HCT116 (cell line): ENCODE data around the gene RNASEL. TPM values are rescaled to one million over a fixed set of nuclear protein-coding genes. Genes with fewer than 3 reads are reported as not detected.

Experiments used
- ATAC-seq: fragments of 200-7000 bp; cut with Tn5 transposase; 2 replicates; pipeline ENCODE4 v1.9.1; 2020; ENCODE audit warnings: mild to moderate bottlenecking, moderate library complexity
- BruUV-seq: library from RNA; stranded (reverse); fragments of 400-500 nt; replicated peaks from 2 replicates; lab custom pipeline; 2021; lab: Mats Ljungman, UMichigan
- CTCF ChIA-PET: fragments of 300-600 bp; sonication (Branson Sonifier 250); formaldehyde crosslinking; loops from one replicate; lab custom pipeline; 2021; ENCODE audit warnings: antibody characterized with exemption; lab: Charles Lee
- POLR2A ChIA-PET: fragments of 300-600, 350-600 bp; sonication (Branson Sonifier 250); formaldehyde crosslinking; loops from one replicate; lab custom pipeline; 2021; ENCODE audit warnings: antibody characterized with exemption; lab: Charles Lee
- RAD21 ChIA-PET, 2 experiments: fragments of 300-600 bp; sonication (Branson Sonifier 250); formaldehyde crosslinking; loops; one replicate each; lab custom pipeline; 2023; ENCODE audit warnings: low total read pairs in 2 of 2; ENCODE audit not compliant: uncharacterized antibody in 2 of 2, unreplicated experiment in 2 of 2, low non-redundant PET in 1 of 2; lab: Charles Lee
- DNase-seq: peaks from one replicate; pipeline ENCODE4 v3.0.0-alpha.2; 2010; ENCODE audit warnings: low read depth, low spot score
- H2AFZ ChIP-seq: fragments of 200-600 bp; shearing (Covaris generic), sonication (generic); 2 replicates; pipeline ENCODE4 v1.6.1; 2017; ENCODE audit warnings: low read depth, mixed run types, mixed read lengths, antibody characterized with exemption, low read length; ENCODE audit not compliant: poor library complexity, severe bottlenecking
- H3K27ac ChIP-seq: 2 replicates; pipeline ENCODE4 v1.5.1; 2012; ENCODE audit warnings: low read depth, low read length
- H3K27me3 ChIP-seq: fragments of 200-600 bp; sonication (generic); 2 replicates; pipeline ENCODE4 v1.6.1; 2016; ENCODE audit warnings: mixed run types, low read length, mixed read lengths; ENCODE audit not compliant: insufficient read depth
- H3K36me3 ChIP-seq, 2 experiments: fragments of 200-500 bp in 1 of 2; fragments of 200-600 bp in 1 of 2; sonication (Bioruptor generic) in 1 of 2; sonication (generic) in 1 of 2; 2 replicates each; pipeline versions ENCODE4 v1.5.1 to v1.6.1; 2014 to 2016; ENCODE audit warnings: low read length in 2 of 2, inconsistent platforms in 1 of 2, mixed read lengths in 1 of 2, mixed run types in 1 of 2; ENCODE audit not compliant: insufficient read depth in 2 of 2, control insufficient read depth in 1 of 2
- H3K4me1 ChIP-seq, 2 experiments: fragments of 200-600 bp in 1 of 2; sonication (generic) in 1 of 2; 2 replicates each; pipeline versions ENCODE4 v1.5.1 to v1.6.1; 2012 to 2017; ENCODE audit warnings: low read length in 2 of 2, inconsistent platforms in 1 of 2, mild to moderate bottlenecking in 1 of 2, mixed read lengths in 1 of 2, mixed run types in 1 of 2, moderate library complexity in 1 of 2; ENCODE audit not compliant: insufficient read depth in 2 of 2, control insufficient read depth in 1 of 2
- H3K4me2 ChIP-seq: fragments of 200-600 bp; sonication (generic); 2 replicates; pipeline ENCODE4 v1.6.1; 2017; ENCODE audit warnings: mixed run types, low read length, mixed read lengths
- H3K4me3 ChIP-seq, 2 experiments: fragments of 200-600 bp in 1 of 2; sonication (generic) in 1 of 2; replicated peaks in 1 of 2; 2 replicates each; pipeline ENCODE4 v1.5.1; 2011 to 2016; ENCODE audit warnings: low read length in 2 of 2, control low read depth in 1 of 2, low read depth in 1 of 2, mild to moderate bottlenecking in 1 of 2, mixed read lengths in 1 of 2, mixed run types in 1 of 2
- H3K79me2 ChIP-seq: fragments of 200-600 bp; sonication (generic); 2 replicates; pipeline ENCODE4 v1.6.1; 2017; ENCODE audit warnings: mild to moderate bottlenecking, mixed run types, low read length, moderate library complexity, mixed read lengths; ENCODE audit not compliant: insufficient read depth
- H3K9ac ChIP-seq: fragments of 200-600 bp; sonication (generic); 2 replicates; pipeline ENCODE4 v1.6.1; 2016; ENCODE audit warnings: low read length, mixed read lengths
- H3K9me2 ChIP-seq: fragments of 200-600 bp; sonication (generic), shearing (Covaris generic); 2 replicates; pipeline ENCODE4 v1.6.1; 2017; ENCODE audit warnings: mixed run types, mild to moderate bottlenecking, moderate library complexity; ENCODE audit not compliant: insufficient read depth
- H3K9me3 ChIP-seq, 2 experiments: fragments of 200-500 bp in 1 of 2; fragments of 200-600 bp in 1 of 2; sonication (Bioruptor generic) in 1 of 2; sonication (generic) in 1 of 2; 2 replicates each; pipeline ENCODE4 v1.6.1; 2014 to 2017; ENCODE audit warnings: low read length in 2 of 2, mixed read lengths in 2 of 2, inconsistent platforms in 1 of 2, low read depth in 1 of 2, mild to moderate bottlenecking in 1 of 2, mixed run types in 1 of 2, moderate library complexity in 1 of 2; ENCODE audit not compliant: control insufficient read depth in 1 of 2, insufficient read depth in 1 of 2
- H4K20me1 ChIP-seq: fragments of 200-600 bp; sonication (generic), shearing (Covaris generic); 2 replicates; pipeline ENCODE4 v1.6.1; 2017; ENCODE audit warnings: mixed run types, mild to moderate bottlenecking, moderate library complexity; ENCODE audit not compliant: insufficient read depth
- EGR1 ChIP-seq: IDR thresholded peaks from 2 replicates; pipeline ENCODE4 v1.6.1; 2012; ENCODE audit warnings: low read depth
- ELF1 ChIP-seq: IDR thresholded peaks from 2 replicates; pipeline ENCODE4 v1.6.1; 2012; ENCODE audit warnings: low read depth, borderline replicate concordance
- EZH2 ChIP-seq: fragments of 200-600 bp; sonication (generic); IDR thresholded peaks from 2 replicates; pipeline ENCODE4 v1.6.1; 2017; ENCODE audit warnings: antibody characterized with exemption, mixed run types
- FOSL1 ChIP-seq: IDR thresholded peaks from 2 replicates; pipeline ENCODE4 v1.6.1; 2012; ENCODE audit warnings: low read depth
- JUND ChIP-seq: IDR thresholded peaks from 2 replicates; pipeline ENCODE4 v1.6.1; 2012
- POLR2A ChIP-seq: IDR thresholded peaks from 2 replicates; pipeline ENCODE4 v1.7.0; 2011; ENCODE audit warnings: borderline replicate concordance; ENCODE audit not compliant: insufficient read depth, insufficient read length; ENCODE audit errors: extremely low read depth
- RAD21 ChIP-seq: IDR thresholded peaks from 2 replicates; pipeline ENCODE4 v1.6.1; 2012; ENCODE audit warnings: low read depth, mild to moderate bottlenecking
- SIN3A ChIP-seq: IDR thresholded peaks from 2 replicates; pipeline ENCODE4 v1.6.1; 2012; ENCODE audit warnings: low read depth
- SP1 ChIP-seq: IDR thresholded peaks from 2 replicates; pipeline ENCODE4 v1.6.1; 2012; ENCODE audit warnings: low read depth
- SRF ChIP-seq: IDR thresholded peaks from 2 replicates; pipeline ENCODE4 v1.6.1; 2012; ENCODE audit warnings: low read depth
- TCF7L2 ChIP-seq: IDR thresholded peaks from 2 replicates; pipeline ENCODE4 v1.7.0; 2011; ENCODE audit warnings: borderline replicate concordance, inconsistent platforms; ENCODE audit not compliant: insufficient read depth, insufficient read length; ENCODE audit errors: extremely low read depth
- ZFX ChIP-seq: fragments of 450-650 bp; IDR thresholded peaks from 2 replicates; pipeline ENCODE4 v1.6.1; 2017
- ZNF274 ChIP-seq: fragments of 200-500 bp; sonication (Bioruptor generic); IDR thresholded peaks from 2 replicates; pipeline ENCODE4 v1.6.1; 2014; ENCODE audit warnings: mild to moderate bottlenecking, low read depth, low read length, inconsistent platforms
- intact Hi-C: fragments of 100-400 bp; cut with micrococcal nuclease; formaldehyde crosslinking; loops from 2 replicates; pipeline ENCODE4 v1.10.0; 2022
- total RNA-seq: library from RNA; stranded (reverse); gene quantifications from one replicate; pipeline ENCODE4 v1.2.1, GENCODE V29; 2021; ENCODE audit not compliant: unreplicated experiment
- TF ChIP-seq, protein P1 (sequence below), 3 experiments: fragments of 200-600 bp in 1 of 3; sonication (generic) in 1 of 3; IDR thresholded peaks in 2 of 3; conservative IDR thresholded peaks in 1 of 3; 2 replicates each; pipeline ENCODE4 v1.5.1; 2012 to 2017; ENCODE audit warnings: low read depth in 2 of 3, low read length in 2 of 3, antibody characterized with exemption in 1 of 3, borderline replicate concordance in 1 of 3, control low read depth in 1 of 3, mild to moderate bottlenecking in 1 of 3, mixed read lengths in 1 of 3, mixed run types in 1 of 3, moderate library complexity in 1 of 3; ENCODE audit not compliant: insufficient read depth in 1 of 3
- TF ChIP-seq, protein P2 (sequence below): IDR thresholded peaks from 2 replicates; pipeline ENCODE4 v1.6.1; 2012; ENCODE audit warnings: low read depth
- TF ChIP-seq, protein P3 (sequence below): IDR thresholded peaks from 2 replicates; pipeline ENCODE4 v1.6.1; 2012
- TF ChIP-seq, protein P4 (sequence below): IDR thresholded peaks from 2 replicates; pipeline ENCODE4 v1.6.1; 2012

Gene RNASEL
- total RNA-seq, 1 experiment from 2014 or later: 2.9 TPM

DNA sequence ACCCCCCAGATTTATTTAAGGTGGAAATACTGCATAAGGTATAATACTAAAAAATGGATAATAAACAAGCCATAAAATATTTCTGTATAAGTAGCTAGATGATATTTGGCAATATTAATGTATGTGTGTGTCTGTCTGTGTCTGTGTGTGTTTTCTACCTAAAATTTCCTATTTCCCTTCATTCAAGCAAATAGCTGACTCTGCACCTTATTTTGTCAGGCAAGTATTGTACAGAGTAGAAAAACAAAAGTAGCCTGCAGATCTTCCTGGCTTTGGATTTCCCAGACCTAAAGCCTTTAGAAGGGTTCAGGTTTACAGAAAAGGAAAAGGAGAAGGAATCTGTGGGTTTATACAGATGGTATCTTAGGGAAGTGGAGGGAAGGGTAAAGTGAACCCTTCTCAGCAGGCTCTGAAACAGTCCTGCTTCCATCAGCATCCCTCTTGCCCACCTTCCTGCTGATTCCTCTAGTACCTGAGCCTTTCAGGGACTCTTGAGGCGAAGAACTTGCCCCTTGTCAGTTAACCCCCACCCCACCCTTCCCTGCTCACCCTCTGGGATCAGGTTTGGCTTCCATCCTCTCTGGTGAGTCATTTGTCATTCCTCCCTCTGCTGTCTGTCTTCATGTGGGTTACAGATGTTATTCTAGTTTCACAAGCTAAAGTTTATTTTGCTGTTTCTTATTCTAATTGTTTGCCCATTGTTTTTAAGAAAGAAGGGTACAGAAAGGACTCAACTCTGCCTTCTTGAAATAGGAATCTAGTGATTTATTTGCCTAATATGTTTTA is 36.9 kb upstream of the RNASEL start:
- no TSS peak for BruUV-seq
- ATAC-seq: no peak
- Histone ChIP-seq H3K9me3 (no peaks in the 10 kb centered on the region; a peak in 1 of 4 replicates), H3K79me2 (no peaks in the 10 kb centered on the region), H3K36me3 (no peaks in the 10 kb centered on the region), H4K20me1 (no peaks in the 10 kb centered on the region), H3K27me3 (no peaks in the 10 kb centered on the region), H2AFZ (no peak overlapping the region), H3K4me2 (no peak overlapping the region), H3K9ac (no peak overlapping the region), H3K4me3 (no peak overlapping the region), H3K9me2 (no peaks in the 10 kb centered on the region), H3K27ac (no peak overlapping the region), H3K4me1 (peaks cover 4 to 15% of the 10 kb centered on the region in 2 experiments; a peak in 3 of 4 replicates)
- ChIA-PET POLR2A (interaction anchor here (1.2 kb wide), 1 partner anchor 22 kb away, joined by 5 read pairs; the partner anchor contains the start of gene RGS16), CTCF (no interaction called here), RAD21 (no interaction called here)
- TF ChIP-seq JUND (peak; percentile 26; the same call in 1 of the 2 replicates), POLR2A (no peak), EZH2 (no peak), RAD21 (no peak), SIN3A (no peak), ZNF274 (no peak), ELF1 (no peak), SRF (no peak), ZFX (no peak), TCF7L2 (no peak), EGR1 (no peak), SP1 (no peak), FOSL1 (peak; percentile 25; the same call in 1 of the 2 replicates)
- TF ChIP-seq, protein P1, sequence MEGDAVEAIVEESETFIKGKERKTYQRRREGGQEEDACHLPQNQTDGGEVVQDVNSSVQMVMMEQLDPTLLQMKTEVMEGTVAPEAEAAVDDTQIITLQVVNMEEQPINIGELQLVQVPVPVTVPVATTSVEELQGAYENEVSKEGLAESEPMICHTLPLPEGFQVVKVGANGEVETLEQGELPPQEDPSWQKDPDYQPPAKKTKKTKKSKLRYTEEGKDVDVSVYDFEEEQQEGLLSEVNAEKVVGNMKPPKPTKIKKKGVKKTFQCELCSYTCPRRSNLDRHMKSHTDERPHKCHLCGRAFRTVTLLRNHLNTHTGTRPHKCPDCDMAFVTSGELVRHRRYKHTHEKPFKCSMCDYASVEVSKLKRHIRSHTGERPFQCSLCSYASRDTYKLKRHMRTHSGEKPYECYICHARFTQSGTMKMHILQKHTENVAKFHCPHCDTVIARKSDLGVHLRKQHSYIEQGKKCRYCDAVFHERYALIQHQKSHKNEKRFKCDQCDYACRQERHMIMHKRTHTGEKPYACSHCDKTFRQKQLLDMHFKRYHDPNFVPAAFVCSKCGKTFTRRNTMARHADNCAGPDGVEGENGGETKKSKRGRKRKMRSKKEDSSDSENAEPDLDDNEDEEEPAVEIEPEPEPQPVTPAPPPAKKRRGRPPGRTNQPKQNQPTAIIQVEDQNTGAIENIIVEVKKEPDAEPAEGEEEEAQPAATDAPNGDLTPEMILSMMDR (IDR thresholded peaks at IDR 0.05 in 2 of 3, conservative IDR thresholded peaks at IDR 0.05 in 1 of 3; ENCODE audit: borderline replicate concordance in 1 of 3, insufficient read depth in 1 of 3, low read depth in 2 of 3, low read length in 2 of 3): no peak
- TF ChIP-seq, protein P2, sequence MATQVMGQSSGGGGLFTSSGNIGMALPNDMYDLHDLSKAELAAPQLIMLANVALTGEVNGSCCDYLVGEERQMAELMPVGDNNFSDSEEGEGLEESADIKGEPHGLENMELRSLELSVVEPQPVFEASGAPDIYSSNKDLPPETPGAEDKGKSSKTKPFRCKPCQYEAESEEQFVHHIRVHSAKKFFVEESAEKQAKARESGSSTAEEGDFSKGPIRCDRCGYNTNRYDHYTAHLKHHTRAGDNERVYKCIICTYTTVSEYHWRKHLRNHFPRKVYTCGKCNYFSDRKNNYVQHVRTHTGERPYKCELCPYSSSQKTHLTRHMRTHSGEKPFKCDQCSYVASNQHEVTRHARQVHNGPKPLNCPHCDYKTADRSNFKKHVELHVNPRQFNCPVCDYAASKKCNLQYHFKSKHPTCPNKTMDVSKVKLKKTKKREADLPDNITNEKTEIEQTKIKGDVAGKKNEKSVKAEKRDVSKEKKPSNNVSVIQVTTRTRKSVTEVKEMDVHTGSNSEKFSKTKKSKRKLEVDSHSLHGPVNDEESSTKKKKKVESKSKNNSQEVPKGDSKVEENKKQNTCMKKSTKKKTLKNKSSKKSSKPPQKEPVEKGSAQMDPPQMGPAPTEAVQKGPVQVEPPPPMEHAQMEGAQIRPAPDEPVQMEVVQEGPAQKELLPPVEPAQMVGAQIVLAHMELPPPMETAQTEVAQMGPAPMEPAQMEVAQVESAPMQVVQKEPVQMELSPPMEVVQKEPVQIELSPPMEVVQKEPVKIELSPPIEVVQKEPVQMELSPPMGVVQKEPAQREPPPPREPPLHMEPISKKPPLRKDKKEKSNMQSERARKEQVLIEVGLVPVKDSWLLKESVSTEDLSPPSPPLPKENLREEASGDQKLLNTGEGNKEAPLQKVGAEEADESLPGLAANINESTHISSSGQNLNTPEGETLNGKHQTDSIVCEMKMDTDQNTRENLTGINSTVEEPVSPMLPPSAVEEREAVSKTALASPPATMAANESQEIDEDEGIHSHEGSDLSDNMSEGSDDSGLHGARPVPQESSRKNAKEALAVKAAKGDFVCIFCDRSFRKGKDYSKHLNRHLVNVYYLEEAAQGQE: no peak
- TF ChIP-seq, protein P3, sequence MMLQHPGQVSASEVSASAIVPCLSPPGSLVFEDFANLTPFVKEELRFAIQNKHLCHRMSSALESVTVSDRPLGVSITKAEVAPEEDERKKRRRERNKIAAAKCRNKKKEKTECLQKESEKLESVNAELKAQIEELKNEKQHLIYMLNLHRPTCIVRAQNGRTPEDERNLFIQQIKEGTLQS: no peak
- TF ChIP-seq, protein P4, sequence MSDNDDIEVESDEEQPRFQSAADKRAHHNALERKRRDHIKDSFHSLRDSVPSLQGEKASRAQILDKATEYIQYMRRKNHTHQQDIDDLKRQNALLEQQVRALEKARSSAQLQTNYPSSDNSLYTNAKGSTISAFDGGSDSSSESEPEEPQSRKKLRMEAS: no peak
- intact Hi-C loops: no loop called here
- DNase-seq: no peak
